Suprapubic skin (tissue), 4 donors: ENCODE results near the gene CPT1C. TPM values are rescaled to one million over a fixed set of nuclear protein-coding genes. Genes with fewer than 3 reads are reported as not detected.

Source experiments
- DNase-seq, 2 donors: peaks; one replicate each; pipeline ENCODE4 v3.0.0-alpha.2; 2019; ENCODE audit warnings: low spot score in 2 of 2
- H3K27ac ChIP-seq: fragments of 200-600 bp; sonication (generic); one replicate; pipeline ENCODE4 v1.5.1; 2019
- H3K27me3 ChIP-seq: fragments of 200-600 bp; sonication (generic); one replicate; pipeline ENCODE4 v1.5.1; 2019
- H3K36me3 ChIP-seq: fragments of 200-600 bp; sonication (generic); one replicate; pipeline ENCODE4 v1.5.1; 2019
- H3K4me1 ChIP-seq: fragments of 200-600 bp; sonication (generic); one replicate; pipeline ENCODE4 v1.5.1; 2019
- H3K4me3 ChIP-seq: fragments of 200-600 bp; sonication (generic); one replicate; pipeline ENCODE4 v1.5.1; 2019; ENCODE audit warnings: mild to moderate bottlenecking
- H3K9me3 ChIP-seq: fragments of 200-600 bp; sonication (generic); one replicate; pipeline ENCODE4 v1.5.1; 2019
- CTCF ChIP-seq, 2 donors: fragments of 200-600 bp in 1 of 2; fragments of 450-650 bp in 1 of 2; sonication (generic) in 1 of 2; IDR thresholded peaks; one replicate each; pipeline ENCODE4 v1.5.1; 2016 to 2019; ENCODE audit warnings: antibody characterized with exemption in 2 of 2, mild to moderate bottlenecking in 1 of 2, moderate library complexity in 1 of 2
- EP300 ChIP-seq: sonication (generic); formaldehyde crosslinking; IDR thresholded peaks from one replicate; pipeline ENCODE4 v1.6.1; 2017; ENCODE audit warnings: antibody characterized with exemption
- POLR2A ChIP-seq, 2 donors: fragments of 450-650 bp; IDR thresholded peaks; one replicate each; pipeline ENCODE4 v1.6.1; 2017; ENCODE audit warnings: antibody characterized with exemption in 2 of 2, mild to moderate bottlenecking in 2 of 2, moderate library complexity in 2 of 2
- POLR2AphosphoS5 ChIP-seq, 3 donors: sonication (generic); formaldehyde crosslinking; IDR thresholded peaks; one replicate each; pipeline ENCODE4 v1.6.1; 2017; ENCODE audit warnings: antibody characterized with exemption in 3 of 3
- WGBS: methylation state at CpG from one replicate; pipeline ENCODE4 v1.1.5; 2018; 5-methylcytosine and 5-hydroxymethylcytosine counted together
- total RNA-seq, 4 donors: library from RNA; depleted of rRNA; stranded (reverse); fragments of >200 nt; gene quantifications; one replicate each; pipeline ENCODE4 v1.1.0, GENCODE V29; 2016

Gene CPT1C
- total RNA-seq, 4 donors from 2014 or later: 0.57 to 1.2 (median 0.92) TPM

DNA sequence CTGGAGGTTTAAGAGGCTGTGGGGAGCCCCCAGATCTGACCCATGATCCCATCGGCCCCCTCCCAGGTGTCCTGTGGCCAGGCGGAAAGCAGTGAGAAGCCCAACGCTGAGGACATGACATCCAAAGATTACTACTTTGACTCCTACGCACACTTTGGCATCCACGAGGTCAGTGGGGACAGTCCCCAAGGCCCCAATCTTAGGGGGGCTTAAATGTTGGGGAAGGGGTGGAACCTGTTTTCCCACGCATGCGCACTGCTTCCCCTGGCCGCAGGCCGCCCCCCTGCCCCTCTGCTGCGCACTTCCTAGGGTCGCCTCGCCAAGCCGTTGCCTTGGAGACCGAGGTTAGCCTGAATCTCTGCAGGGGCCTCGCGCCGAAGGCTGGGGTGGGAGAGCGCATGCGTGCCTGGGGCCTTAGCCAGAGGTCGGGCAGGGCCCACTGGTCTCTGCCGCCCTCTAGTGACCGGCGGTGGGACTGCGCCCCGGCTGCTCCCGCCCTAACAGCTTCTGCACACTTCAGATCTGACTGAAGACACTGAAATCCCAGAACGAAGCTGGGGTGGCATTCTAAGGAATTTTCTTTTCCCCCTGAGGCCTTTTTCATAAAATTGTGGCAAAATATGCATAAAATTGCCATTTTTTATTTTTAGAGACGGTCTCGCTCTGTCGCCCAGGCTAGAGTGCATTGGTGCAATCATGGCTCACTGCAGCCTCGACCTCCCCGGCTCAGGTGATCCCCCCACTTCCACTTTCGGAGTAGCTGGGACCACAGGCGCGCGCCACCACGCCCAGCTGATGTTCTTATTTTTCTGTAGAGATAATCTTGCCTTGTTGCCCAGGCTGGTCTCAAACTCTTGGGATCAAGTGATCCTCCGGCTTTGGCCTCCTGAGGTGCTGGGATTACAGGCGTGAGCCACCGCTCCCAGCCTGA lies 10.2 kb upstream of the CPT1C start:
- Histone ChIP-seq H3K4me1 (peaks cover 42% of the 10 kb centered on the region), H3K9me3 (no peaks in the 10 kb centered on the region), H3K27ac (peak overlapping the region; percentile 29), H3K27me3 (no peaks in the 10 kb centered on the region), H3K4me3 (peak overlapping the region; percentile 24), H3K36me3 (peaks cover 41% of the 10 kb centered on the region)
- peak; percentile 92 to 94 for DNase-seq
- 42% methylated on average over 31 of the region's 40 CpGs for WGBS
- peak; percentile 96 to 100 for TF ChIP-seq CTCF (IDR thresholded peaks at IDR 0.05)
- no peak for TF ChIP-seq EP300
- no peak for TF ChIP-seq POLR2AphosphoS5 (IDR thresholded peaks at IDR 0.05)
- TF ChIP-seq POLR2A (IDR thresholded peaks at IDR 0.05): no peak

DNA sequence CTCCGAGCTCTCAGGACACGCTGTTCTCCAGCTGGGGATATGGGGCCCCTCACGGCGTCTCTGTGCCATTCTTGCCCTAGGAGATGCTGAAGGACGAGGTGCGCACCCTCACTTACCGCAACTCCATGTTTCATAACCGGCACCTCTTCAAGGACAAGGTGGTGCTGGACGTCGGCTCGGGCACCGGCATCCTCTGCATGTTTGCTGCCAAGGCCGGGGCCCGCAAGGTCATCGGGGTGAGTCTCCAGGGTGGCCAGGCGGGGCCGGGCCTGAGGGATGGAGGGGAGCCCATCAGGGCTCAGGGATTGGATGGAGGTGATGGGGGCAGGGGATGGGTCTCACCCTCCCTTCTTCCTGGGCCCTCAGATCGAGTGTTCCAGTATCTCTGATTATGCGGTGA lies 9.1 kb upstream of the CPT1C start:
- TF ChIP-seq POLR2A (IDR thresholded peaks at IDR 0.05) (no peak), EP300 (no peak), POLR2AphosphoS5 (IDR thresholded peaks at IDR 0.05) (no peak), CTCF (IDR thresholded peaks at IDR 0.05) (no peak)
- Histone ChIP-seq H3K27me3 (no peaks in the 10 kb centered on the region), H3K4me3 (no peak overlapping the region), H3K36me3 (peaks cover 53% of the 10 kb centered on the region), H3K27ac (no peak overlapping the region), H3K9me3 (no peaks in the 10 kb centered on the region), H3K4me1 (peaks cover 37% of the 10 kb centered on the region)
- DNase-seq: no peak
- WGBS: 91% methylated on average over 19 of the region's 19 CpGs

DNA sequence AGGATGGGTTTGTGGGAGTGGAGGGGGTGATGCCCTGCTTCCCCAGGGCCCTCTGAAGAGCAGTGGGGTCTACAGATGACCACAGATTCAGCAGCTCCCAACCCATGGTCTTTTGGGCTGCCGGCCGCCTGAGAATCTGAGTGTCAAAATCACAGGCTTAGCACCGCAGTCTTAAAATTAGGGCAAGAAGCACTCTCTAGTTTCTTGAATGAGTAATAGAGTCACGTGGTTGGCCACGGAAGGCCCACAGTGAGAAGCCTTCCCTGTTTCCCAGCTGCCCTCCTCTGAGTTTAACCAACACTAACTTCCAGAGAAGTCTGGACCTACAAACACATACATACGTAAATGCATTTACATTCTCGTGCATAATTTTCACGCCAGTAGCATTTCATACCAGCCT lies 8.6 kb upstream of the CPT1C start:
- H3K36me3 ChIP-seq: peaks cover 57% of the 10 kb centered on the region
- H3K27me3 ChIP-seq: no peaks in the 10 kb centered on the region
- DNase-seq: no peak
- no peak for TF ChIP-seq CTCF (IDR thresholded peaks at IDR 0.05)
- TF ChIP-seq POLR2AphosphoS5 (IDR thresholded peaks at IDR 0.05): no peak
- TF ChIP-seq EP300: no peak
- no peak for TF ChIP-seq POLR2A (IDR thresholded peaks at IDR 0.05)
- H3K9me3 ChIP-seq: no peaks in the 10 kb centered on the region
- H3K27ac ChIP-seq: no peak overlapping the region
- H3K4me1 ChIP-seq: peaks cover 37% of the 10 kb centered on the region
- WGBS: 90% methylated on average over 8 of the region's 8 CpGs
- H3K4me3 ChIP-seq: no peak overlapping the region

DNA sequence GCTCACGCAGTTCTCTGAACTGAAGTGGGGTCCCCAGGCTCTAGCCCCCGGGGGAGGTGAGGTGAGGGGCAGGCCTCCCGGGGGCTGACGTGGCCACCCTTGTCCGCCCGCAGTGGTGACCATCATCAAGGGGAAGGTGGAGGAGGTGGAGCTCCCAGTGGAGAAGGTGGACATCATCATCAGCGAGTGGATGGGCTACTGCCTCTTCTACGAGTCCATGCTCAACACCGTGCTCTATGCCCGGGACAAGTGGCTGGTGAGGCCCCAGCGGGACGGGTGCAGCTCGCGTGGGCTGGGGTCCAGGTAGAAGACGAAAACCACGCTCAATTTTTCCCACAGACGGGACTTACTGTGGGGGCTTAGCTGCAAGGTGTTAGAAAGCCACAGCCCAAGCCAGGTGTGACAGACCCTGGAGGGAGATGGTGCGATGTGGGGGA lies 7.1 kb upstream of the CPT1C start:
- TF ChIP-seq POLR2A (IDR thresholded peaks at IDR 0.05): no peak
- no peak for TF ChIP-seq CTCF (IDR thresholded peaks at IDR 0.05)
- no peak for TF ChIP-seq POLR2AphosphoS5 (IDR thresholded peaks at IDR 0.05)
- no peak for TF ChIP-seq EP300
- H3K27ac ChIP-seq: no peak overlapping the region
- no peak overlapping the region for H3K4me3 ChIP-seq
- H3K36me3 ChIP-seq: peaks cover 57% of the 10 kb centered on the region
- no peaks in the 10 kb centered on the region for H3K9me3 ChIP-seq
- H3K4me1 ChIP-seq: peaks cover 23% of the 10 kb centered on the region
- H3K27me3 ChIP-seq: no peaks in the 10 kb centered on the region
- peak in 1 of 2 donors; percentile 65 for DNase-seq
- 91% methylated on average over 18 of the region's 18 CpGs for WGBS

- Histone ChIP-seq H3K4me3 (no peak overlapping the region), H3K27me3 (no peaks in the 10 kb centered on the region), H3K36me3 (peaks cover 57% of the 10 kb centered on the region), H3K4me1 (peaks cover 21% of the 10 kb centered on the region), H3K27ac (no peak overlapping the region), H3K9me3 (no peaks in the 10 kb centered on the region)
- TF ChIP-seq POLR2A (IDR thresholded peaks at IDR 0.05) (no peak), POLR2AphosphoS5 (IDR thresholded peaks at IDR 0.05) (no peak), EP300 (no peak), CTCF (IDR thresholded peaks at IDR 0.05) (peak in 1 of 2 donors; percentile 64)
- 84% methylated on average over 23 of the region's 35 CpGs for WGBS
- DNase-seq: peak in 1 of 2 donors; percentile 77
Observed at GRCh38 chr19:49684251-49684982, 6.5 kb upstream of the CPT1C start.
